Stimulated activated effector memory CD8-positive, alpha-beta T cell treated with anti-CD3 and anti-CD28 coated beads, Interleukin-12 subunit alpha, Interleukin-12 subunit beta, amount 100 ng/mL, for 72 hours (primary cell): ENCODE data around the gene GM2A.

Source experiments
- ATAC-seq: fragments of 150-1000 bp; cut with Tn5 transposase; 2 replicates; pipeline ENCODE4 v1.10.0; 2021
- DNase-seq, 2 donors: peaks; one replicate each; pipeline ENCODE4 v3.0.0; 2021 to 2022; ENCODE audit warnings: low spot score in 2 of 2
- H3K27ac Mint-ChIP-seq: one replicate; pipeline ENCODE4 v1.8.0; 2022; ENCODE audit warnings: mild to moderate bottlenecking, mixed read lengths
- H3K36me3 Mint-ChIP-seq: one replicate; pipeline ENCODE4 v1.8.0; 2022; ENCODE audit warnings: mild to moderate bottlenecking, mixed read lengths
- H3K4me1 Mint-ChIP-seq: one replicate; pipeline ENCODE4 v1.8.0; 2022; ENCODE audit warnings: mixed read lengths
- H3K4me3 Mint-ChIP-seq: one replicate; pipeline ENCODE4 v1.8.0; 2022; ENCODE audit warnings: mild to moderate bottlenecking, mixed read lengths
- H3K9me3 Mint-ChIP-seq: one replicate; pipeline ENCODE4 v1.8.0; 2022; ENCODE audit warnings: mixed read lengths

Gene GM2A

DNA sequence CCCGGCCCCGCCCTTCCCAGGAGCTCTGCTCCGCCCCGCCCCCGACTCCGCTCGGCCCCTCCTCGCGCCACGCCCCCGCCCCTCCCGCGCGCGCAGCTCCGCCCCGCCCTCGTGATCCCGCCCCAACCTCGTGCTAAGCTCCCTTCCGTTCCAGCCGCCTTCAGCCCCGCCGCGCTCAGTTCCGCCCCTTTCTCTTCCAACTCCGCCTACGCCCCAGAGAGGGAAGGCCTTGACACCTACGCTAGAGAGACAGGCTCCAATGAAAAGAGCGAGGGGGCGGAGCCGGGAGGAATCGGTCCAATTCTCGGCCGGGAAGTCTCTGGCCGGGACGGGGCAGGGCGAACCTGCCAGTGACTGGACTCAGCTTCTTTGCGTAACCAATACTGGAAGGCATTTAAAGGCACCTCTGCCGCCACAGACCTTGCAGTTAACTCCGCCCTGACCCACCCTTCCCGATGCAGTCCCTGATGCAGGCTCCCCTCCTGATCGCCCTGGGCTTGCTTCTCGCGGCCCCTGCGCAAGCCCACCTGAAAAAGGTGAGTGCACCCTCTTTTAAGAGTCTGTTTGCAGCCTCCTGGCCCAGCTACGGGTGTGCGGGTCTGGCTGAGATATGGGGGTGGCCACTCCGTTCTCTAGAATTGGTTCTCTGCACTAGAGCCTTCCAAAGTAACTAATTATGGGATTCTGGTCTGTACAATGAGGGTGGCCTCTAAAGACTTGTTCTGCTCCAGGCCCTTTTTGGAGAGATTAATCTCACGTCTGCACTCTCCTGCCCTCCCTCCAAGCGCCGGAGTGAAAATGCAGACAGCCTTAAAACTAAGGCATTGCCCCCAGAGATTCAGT lies at the start of gene GM2A:
TSS of gene GM2A (plus strand) at position 424 of the 843 bp plus-strand sequence. CDS start at position 456, 32 bp downstream.
- H3K9me3 Mint-ChIP-seq, result no peaks in the 10 kb centered on the region
- DNase-seq, result peak; percentile 90 to 98
- H3K4me1 Mint-ChIP-seq, result peaks cover 43% of the 10 kb centered on the region
- H3K36me3 Mint-ChIP-seq, result peaks cover 7% of the 10 kb centered on the region
- H3K4me3 Mint-ChIP-seq, result peak within 1 kb of the TSS; percentile 83
- peak; percentile 91 for ATAC-seq
- H3K27ac Mint-ChIP-seq, result peak within 1 kb of the TSS; percentile 88

DNA sequence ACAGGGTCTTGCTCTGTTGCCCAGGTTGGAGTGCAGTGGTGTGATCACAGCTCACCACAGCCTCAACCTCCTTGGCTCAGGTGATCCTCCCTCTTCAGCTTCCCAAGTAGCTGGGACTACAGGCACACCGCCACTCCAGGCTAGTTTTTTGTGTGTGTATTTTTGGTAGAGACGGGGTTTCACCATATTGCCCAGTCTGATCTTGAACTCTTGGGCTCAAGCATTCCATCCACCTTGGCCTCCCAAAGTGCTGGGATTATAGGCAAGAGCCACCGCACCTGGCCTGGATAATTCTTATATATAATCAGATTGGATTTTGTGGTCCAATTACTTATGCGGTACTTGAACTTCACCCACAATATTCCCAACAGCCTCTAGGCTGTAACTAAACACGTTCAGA lies 48.9 kb upstream of the GM2A start:
- DNase-seq (no peak), ATAC-seq (no peak)
- H3K27ac Mint-ChIP-seq, result peak overlapping the region; percentile 50
- no peaks in the 10 kb centered on the region for H3K9me3 Mint-ChIP-seq
- peaks cover 38% of the 10 kb centered on the region for H3K4me1 Mint-ChIP-seq
- H3K36me3 Mint-ChIP-seq, result peaks cover 44% of the 10 kb centered on the region
- H3K4me3 Mint-ChIP-seq, result no peak overlapping the region

DNA sequence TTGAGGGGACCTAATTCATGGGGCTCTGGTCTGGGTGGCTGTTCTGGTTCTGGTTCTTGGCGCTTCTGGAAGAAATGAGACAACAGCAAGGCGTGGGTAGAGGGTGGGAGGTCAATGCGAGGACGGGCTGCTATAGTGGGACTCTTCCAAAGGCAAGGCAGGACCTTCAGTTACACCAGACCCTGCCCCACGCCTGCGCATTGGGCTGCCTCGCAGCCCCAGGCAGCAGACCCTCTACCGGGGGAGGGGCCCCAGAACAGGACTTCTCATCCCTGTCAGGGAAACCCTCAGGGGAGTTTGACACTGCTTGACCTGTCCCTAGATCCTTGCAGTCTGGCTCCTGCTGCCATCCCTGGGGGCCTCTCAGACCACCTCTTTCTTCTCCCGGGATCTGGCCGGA lies 47.6 kb upstream of the GM2A start:
- Mint-ChIP-seq H3K9me3 (no peaks in the 10 kb centered on the region), H3K4me3 (no peak overlapping the region), H3K4me1 (peaks cover 41% of the 10 kb centered on the region), H3K36me3 (peaks cover 30% of the 10 kb centered on the region), H3K27ac (peak overlapping the region; percentile 72)
- ATAC-seq (no peak), DNase-seq (no peak)

DNA sequence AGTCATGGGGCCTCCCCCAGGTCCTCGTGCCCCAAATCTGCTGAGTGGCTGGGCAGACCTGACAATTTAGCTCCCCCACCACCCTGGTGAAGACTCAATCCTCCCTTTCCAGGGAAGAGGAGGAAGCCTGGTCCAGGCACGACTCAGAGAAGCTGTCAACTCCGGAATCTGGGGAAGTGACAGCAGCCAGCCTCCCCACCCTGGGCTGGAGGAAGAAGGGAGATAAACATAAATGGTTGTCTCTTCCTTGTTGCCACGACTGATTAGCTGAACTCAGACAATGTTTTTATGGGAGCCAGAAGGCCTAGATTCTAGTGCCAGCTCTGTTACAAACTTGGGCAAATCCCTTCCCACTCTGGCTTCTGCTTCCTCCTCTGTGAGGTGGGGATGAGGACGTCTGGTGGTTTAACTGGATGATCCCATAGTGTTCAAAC lies 44.5 kb upstream of the GM2A start:
- Mint-ChIP-seq H3K27ac (peak overlapping the region; percentile 86), H3K4me1 (peaks cover 57% of the 10 kb centered on the region), H3K36me3 (peaks cover 31% of the 10 kb centered on the region), H3K4me3 (no peak overlapping the region), H3K9me3 (no peaks in the 10 kb centered on the region)
- DNase-seq (no peak), ATAC-seq (no peak)

DNA sequence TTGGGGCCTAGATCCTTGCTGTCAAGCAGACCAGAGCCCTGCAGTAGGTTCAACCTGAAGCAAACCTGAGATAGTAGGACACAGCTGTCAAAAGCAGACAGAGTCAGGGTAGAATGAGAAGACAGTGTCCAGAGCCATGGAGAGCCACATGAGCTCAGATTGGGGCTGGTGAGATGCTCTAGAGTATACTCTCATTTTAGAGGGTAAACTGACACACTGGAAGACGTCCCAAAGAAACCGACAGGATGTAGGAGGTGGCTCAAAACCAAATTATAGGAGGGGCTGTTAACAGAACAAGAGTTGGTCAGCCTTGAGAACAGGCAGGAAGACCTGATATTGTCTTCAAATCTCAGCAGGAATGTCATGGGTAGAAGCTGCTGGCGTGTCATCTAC lies 40.6 kb upstream of the GM2A start:
- peaks cover 56% of the 10 kb centered on the region for H3K36me3 Mint-ChIP-seq
- peak overlapping the region; percentile 72 for H3K4me3 Mint-ChIP-seq
- ATAC-seq (peak; percentile 29), DNase-seq (no peak)
- H3K27ac Mint-ChIP-seq, result peak overlapping the region; percentile 83
- peaks cover 78% of the 10 kb centered on the region for H3K4me1 Mint-ChIP-seq
- H3K9me3 Mint-ChIP-seq, result no peaks in the 10 kb centered on the region

DNA sequence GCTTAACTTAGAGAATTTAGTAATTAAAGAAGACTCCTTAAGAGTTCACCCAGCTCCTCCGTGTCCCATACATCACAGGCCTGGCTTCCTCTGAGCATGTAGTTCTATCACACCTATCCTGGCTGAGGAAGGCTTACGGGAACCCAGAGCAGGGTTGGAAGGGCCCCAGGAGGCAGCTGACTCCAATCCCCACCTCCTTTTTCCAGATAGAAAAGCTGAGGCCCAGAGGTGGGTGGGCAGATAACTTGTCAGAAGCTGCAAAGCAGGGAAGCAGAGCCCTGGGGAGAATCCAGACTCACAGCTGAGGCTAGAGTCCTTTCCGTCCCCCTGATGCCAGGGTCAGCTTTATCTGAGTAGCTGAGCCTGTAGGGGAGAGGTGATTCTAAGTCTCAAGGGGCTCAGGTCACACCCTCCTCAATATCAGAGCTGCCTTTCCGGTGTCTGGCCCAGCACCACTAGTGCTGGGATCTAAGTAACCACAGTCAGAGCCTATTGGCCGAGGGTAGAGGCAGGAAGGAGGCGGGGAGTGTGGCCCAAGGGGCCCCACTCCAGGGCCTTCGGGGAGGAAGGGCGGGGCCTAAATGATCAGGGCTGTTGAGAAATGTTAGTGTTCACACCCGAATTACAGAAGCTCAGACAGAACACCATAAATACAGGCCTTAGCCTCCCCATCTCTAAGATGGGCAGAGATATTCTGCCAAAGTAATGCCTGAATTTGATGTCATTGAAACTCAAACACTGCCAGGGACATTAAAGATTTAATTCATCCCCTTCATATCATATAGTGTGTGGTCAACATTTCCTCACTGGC lies 39.0 kb upstream of the GM2A start:
- peak; percentile 94 for ATAC-seq
- H3K4me3 Mint-ChIP-seq, result peak overlapping the region; percentile 72
- H3K36me3 Mint-ChIP-seq, result peaks cover 67% of the 10 kb centered on the region
- H3K9me3 Mint-ChIP-seq, result no peaks in the 10 kb centered on the region
- H3K4me1 Mint-ChIP-seq, result peaks cover 80% of the 10 kb centered on the region
- peak overlapping the region; percentile 83 for H3K27ac Mint-ChIP-seq
- DNase-seq, result peak; percentile 61 to 87

DNA sequence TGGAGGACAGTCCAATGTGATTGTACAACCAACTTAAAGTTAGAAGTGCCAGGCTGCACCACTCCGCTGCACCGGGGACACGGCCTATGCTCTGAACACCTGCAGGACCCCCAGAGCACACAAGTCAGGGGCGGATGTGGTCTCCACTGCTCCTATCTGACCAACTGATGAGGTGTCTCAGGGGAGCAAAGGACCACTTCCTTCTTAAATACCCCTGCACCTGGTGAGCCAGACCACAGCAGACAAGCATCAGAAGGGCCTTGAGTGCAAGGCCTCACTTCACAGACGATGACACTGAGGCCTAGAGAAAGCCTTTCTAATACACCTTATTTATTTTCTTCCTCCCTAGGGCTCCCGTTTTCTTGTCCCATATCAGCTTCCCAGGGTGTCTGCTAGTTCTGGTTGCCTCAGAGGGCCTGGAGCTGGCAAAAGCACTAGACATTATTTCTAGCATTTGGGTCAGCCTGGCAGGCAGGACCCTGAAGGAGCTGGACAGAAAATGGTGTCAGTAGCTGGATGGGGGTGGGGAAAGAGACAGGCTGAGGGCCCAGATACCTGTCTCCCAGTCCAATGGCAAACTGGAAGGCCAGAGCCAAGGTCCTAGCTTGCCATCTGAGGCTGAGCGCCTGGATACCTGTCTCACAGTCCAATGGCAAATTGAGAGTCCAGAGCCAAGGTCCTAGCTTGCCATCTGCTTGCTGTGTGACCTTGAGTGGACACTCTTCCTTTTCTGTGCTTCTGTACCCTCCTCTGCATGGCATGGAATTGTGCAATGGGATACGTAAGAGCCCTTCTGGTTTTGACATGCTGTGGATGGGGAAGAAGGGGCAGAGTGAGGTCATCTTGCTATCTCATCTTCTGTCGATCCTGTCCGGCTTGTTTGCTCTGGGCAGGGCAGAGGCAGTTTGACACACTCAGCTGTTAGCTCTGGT lies 38.1 kb upstream of the GM2A start:
- Mint-ChIP-seq H3K9me3 (no peaks in the 10 kb centered on the region), H3K27ac (peak overlapping the region; percentile 83), H3K4me3 (peak overlapping the region; percentile 72), H3K4me1 (peaks cover 82% of the 10 kb centered on the region), H3K36me3 (peaks cover 71% of the 10 kb centered on the region)
- peak; percentile 55 for ATAC-seq
- peak in 1 of 2 donors; percentile 74 for DNase-seq

DNA sequence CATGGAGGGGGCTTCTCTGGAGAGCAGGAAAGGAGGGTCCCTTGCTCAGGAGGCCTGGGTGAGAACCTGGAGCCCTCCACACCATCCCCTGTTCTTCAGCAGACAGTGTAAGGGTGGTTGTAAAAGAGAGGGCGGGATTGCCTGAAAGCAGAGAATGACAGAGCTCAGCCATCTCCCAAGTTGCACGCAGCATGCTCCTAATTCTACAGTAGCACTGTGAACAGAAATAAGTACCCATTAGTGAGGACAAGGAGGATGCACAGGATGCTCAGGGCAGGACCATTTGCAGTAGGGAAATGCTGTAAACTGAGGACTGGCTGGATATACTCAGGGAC lies 37.5 kb upstream of the GM2A start:
- peaks cover 77% of the 10 kb centered on the region for H3K36me3 Mint-ChIP-seq
- H3K4me1 Mint-ChIP-seq, result peaks cover 88% of the 10 kb centered on the region
- ATAC-seq (no peak), DNase-seq (no peak)
- H3K9me3 Mint-ChIP-seq, result no peaks in the 10 kb centered on the region
- H3K4me3 Mint-ChIP-seq, result peak overlapping the region; percentile 72
- H3K27ac Mint-ChIP-seq, result peak overlapping the region; percentile 83

DNA sequence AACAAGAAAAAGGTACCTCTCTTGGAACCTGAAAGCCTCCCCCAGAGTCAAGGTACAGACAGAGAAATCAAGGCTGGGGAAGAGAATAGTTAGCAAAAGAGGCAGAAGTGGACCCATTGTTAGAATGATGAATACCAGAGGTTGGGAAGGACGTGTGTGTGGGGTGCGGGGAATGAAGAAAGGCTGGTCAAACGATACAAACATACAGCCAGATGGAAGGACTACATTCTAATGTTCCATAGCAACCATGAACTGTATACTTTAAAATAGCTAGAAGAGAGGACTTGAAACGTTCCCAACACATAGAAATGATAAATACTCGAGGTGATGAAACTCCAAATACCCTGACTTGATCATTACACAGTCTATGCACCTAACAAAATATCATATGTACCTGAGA lies 36.2 kb upstream of the GM2A start:
- H3K9me3 Mint-ChIP-seq, result no peaks in the 10 kb centered on the region
- no peak for ATAC-seq
- no peak overlapping the region for H3K4me3 Mint-ChIP-seq
- H3K36me3 Mint-ChIP-seq, result peaks cover 68% of the 10 kb centered on the region
- no peak for DNase-seq
- H3K27ac Mint-ChIP-seq, result peak overlapping the region; percentile 83
- peaks cover 90% of the 10 kb centered on the region for H3K4me1 Mint-ChIP-seq

DNA sequence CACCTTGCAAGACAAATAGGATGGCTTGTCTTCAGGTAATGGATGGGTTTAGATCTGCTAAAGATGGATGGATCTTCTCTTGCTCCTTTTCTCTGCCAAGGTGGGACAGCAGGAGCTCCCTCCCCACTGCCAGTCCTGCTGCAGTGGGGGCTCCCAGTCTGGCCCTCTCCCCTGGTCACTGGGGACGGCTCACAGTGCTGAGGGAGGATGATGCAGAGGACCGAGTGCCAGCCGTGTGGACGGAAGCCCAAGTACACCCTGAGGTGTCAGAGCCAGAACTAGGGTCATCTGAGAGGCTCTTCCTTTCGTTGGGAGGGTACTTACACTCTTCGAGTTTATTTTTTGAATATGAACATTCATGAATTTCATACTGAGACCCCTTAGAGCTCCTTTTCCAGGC lies 34.8 kb upstream of the GM2A start:
- Mint-ChIP-seq H3K4me1 (peaks cover 91% of the 10 kb centered on the region), H3K36me3 (peaks cover 57% of the 10 kb centered on the region)
- no peak for DNase-seq

DNA sequence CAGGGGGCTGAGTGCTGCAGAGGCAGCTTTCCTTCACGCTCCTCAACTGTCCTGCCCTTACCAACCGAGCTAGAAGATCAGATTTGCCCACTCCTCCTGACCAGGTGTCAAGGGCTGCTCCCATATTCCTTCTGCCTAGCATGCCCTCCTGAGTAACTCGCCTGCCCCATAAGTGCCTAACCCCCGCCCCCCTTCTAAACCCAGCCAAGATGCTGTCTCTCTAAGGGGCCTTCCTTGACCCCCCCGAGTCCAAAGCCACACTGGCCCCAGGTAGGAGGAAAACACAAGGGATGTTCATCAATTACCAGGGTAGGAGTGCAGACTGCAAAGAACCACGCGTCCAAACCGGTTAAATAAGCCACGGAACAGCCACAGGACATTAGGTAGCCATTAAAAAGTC lies 33.8 kb upstream of the GM2A start:
- Mint-ChIP-seq H3K36me3 (peaks cover 48% of the 10 kb centered on the region), H3K27ac (peak overlapping the region; percentile 96), H3K4me3 (no peak overlapping the region)

More for the DNA sequence above, 34.8 kb upstream of the GM2A start:
- Mint-ChIP-seq H3K27ac (peak overlapping the region; percentile 96), H3K4me3 (peak overlapping the region; percentile 14), H3K9me3 (no peaks in the 10 kb centered on the region)
- no peak for ATAC-seq

DNA sequence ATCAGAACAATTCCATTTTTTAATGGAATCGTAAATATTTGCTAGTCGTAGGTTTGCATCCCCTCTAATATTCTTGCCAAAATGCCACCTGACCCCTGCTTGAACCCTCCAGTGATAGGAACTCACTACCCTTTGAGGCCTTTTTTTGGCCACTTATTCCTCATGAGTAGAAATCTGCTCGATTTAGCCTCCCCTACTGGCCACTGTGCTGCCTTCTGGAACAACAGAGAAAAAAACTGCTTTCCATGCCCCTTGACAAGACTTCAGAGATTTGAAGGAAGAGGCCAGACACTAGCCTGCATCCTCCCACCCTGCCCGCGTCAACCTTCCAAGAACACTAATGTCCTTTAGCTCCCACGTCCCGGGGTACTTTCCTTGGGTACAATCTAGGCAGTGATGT lies 33.2 kb upstream of the GM2A start:
- ATAC-seq (no peak), DNase-seq (no peak)
- no peaks in the 10 kb centered on the region for H3K9me3 Mint-ChIP-seq
- peaks cover 83% of the 10 kb centered on the region for H3K4me1 Mint-ChIP-seq
- H3K36me3 Mint-ChIP-seq, result peaks cover 41% of the 10 kb centered on the region
- H3K27ac Mint-ChIP-seq, result peak overlapping the region; percentile 96
- peak overlapping the region; percentile 76 for H3K4me3 Mint-ChIP-seq

More for the DNA sequence above, 33.8 kb upstream of the GM2A start:
- Mint-ChIP-seq H3K4me1 (peaks cover 83% of the 10 kb centered on the region), H3K9me3 (no peaks in the 10 kb centered on the region)
- no peak for DNase-seq
- ATAC-seq, result no peak

DNA sequence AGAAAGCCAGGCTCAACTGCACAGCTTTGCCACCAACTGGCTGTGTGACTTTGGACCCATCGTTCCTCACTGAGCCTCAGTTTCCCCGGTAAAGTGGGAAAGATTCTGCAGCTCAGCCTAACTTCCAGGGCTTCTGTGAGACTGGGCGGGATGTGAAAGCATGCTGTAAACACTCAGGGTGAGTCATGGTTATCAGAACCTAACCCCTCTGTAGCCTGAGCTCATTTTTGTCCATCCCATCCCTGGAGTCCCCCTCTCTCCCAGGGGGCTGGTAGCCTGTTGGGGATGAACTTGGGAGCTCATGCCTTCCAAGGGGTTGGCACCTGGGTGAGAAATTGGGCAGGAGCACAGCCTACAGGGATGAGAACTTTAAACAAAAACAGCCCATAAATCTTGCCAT lies 31.4 kb upstream of the GM2A start:
- ATAC-seq, result peak; percentile 56
- H3K4me3 Mint-ChIP-seq, result peak overlapping the region; percentile 76
- no peak for DNase-seq
- H3K9me3 Mint-ChIP-seq, result no peaks in the 10 kb centered on the region
- peaks cover 75% of the 10 kb centered on the region for H3K4me1 Mint-ChIP-seq
- peak overlapping the region; percentile 96 for H3K27ac Mint-ChIP-seq
- peaks cover 26% of the 10 kb centered on the region for H3K36me3 Mint-ChIP-seq

DNA sequence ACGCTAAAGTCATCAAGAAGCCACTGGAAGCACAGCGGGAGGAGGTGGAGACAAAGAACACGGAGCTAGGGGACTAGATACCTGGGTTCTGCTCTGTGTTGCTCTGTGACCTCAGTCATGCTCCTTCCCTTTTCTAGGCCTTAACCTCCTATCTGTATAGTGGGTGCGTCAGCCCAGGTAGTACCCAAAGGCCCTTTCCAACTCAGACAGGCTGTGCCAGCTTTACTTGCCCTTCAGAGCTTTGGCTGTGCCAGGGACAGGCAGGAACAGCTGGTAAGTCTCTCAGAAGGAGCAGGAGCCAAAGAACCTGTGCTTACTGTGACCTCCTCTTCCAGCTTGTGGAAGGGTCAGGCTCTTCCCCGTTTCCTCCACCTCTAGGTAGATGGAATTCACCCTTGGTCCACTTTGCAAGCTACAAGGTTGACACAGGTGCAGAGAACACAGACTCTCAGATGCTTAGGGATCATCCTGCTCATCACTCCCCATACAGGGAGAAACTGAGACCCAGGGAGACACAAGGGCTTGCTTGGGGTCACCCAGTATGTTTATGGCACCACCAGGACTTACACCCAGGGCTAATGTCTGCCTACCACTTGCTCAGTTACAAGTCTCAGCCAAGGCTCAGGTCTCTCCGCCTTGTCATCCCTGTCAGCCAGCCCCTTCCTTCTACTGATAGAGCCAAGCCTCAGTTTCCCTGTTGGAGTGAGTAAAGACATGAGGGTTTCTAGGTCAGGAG lies 30.8 kb upstream of the GM2A start:
- DNase-seq (no peak), ATAC-seq (no peak)
- Mint-ChIP-seq H3K9me3 (no peaks in the 10 kb centered on the region), H3K27ac (peak overlapping the region; percentile 96), H3K4me1 (peaks cover 70% of the 10 kb centered on the region), H3K4me3 (peak overlapping the region; percentile 76), H3K36me3 (peaks cover 21% of the 10 kb centered on the region)
